Activated B cell treated with CpG ODN at 0.5 μM for 24 hours (primary cell): ENCODE results near the gene TM9SF2. TPM values are rescaled to one million over a fixed set of nuclear protein-coding genes. Genes with fewer than 3 reads are reported as not detected.
A peak's percentile ranks its signal among the peaks of the same experiment; 100 is the strongest.

Experiments
- ATAC-seq: fragments of 200-7000 bp; cut with Tn5 transposase; one replicate; pipeline ENCODE4 v1.10.0; 2021; ENCODE audit warnings: low read depth, mild to moderate bottlenecking, moderate library complexity
- CTCF ChIA-PET: fragments of 350-600 bp; sonication (Branson Sonifier 250); formaldehyde crosslinking; loops from one replicate; lab custom pipeline; 2021; ENCODE audit warnings: antibody characterized with exemption; lab: Charles Lee
- POLR2A ChIA-PET: fragments of 350-600 bp; sonication (Branson Sonifier 250); formaldehyde crosslinking; loops from one replicate; lab custom pipeline; 2021; ENCODE audit warnings: antibody characterized with exemption; lab: Charles Lee
- DNase-seq: peaks from one replicate; pipeline ENCODE4 v3.0.0; 2022
- H3K27ac Mint-ChIP-seq: one replicate; pipeline ENCODE4 v1.8.0; 2020; ENCODE audit warnings: mixed read lengths
- H3K27me3 Mint-ChIP-seq: one replicate; pipeline ENCODE4 v1.8.0; 2021; ENCODE audit warnings: mixed read lengths
- H3K36me3 Mint-ChIP-seq: one replicate; pipeline ENCODE4 v1.8.0; 2021; ENCODE audit warnings: low read depth, mixed read lengths
- H3K4me1 Mint-ChIP-seq: one replicate; pipeline ENCODE4 v1.8.0; 2021; ENCODE audit warnings: mixed read lengths
- H3K4me3 Mint-ChIP-seq: one replicate; pipeline ENCODE4 v1.8.0; 2020; ENCODE audit warnings: mild to moderate bottlenecking, mixed read lengths
- H3K9me3 Mint-ChIP-seq: one replicate; pipeline ENCODE4 v1.8.0; 2020; ENCODE audit warnings: mixed read lengths
- CTCF ChIP-seq: fragments of 200-600 bp; IDR thresholded peaks from one replicate; pipeline ENCODE4 v1.8.0; 2022; ENCODE audit warnings: antibody characterized with exemption, mild to moderate bottlenecking
- intact Hi-C: fragments of 100-400 bp; cut with micrococcal nuclease; formaldehyde crosslinking; loops from one replicate; pipeline ENCODE4 v1.15.1; 2024
- total RNA-seq: library from RNA; stranded (reverse); gene quantifications from 2 replicates; pipeline ENCODE4 v1.2.3, GENCODE V29; 2022

The TM9SF2 gene
- total RNA-seq, 1 donor from 2014 or later = 76.0 TPM

- no peak for TF ChIP-seq CTCF
- Mint-ChIP-seq H3K4me3 (peak overlapping the region; percentile 82), H3K9me3 (peaks cover 3% of the 10 kb centered on the region), H3K36me3 (peaks cover 2% of the 10 kb centered on the region), H3K27ac (peak overlapping the region; percentile 92), H3K27me3 (no peaks in the 10 kb centered on the region), H3K4me1 (peaks cover 55% of the 10 kb centered on the region)
- intact Hi-C loops = loop anchor here (2.0 to 5.0 kb wide), 4 partner anchors 33 to 923 kb away; no protein-coding TSS in a partner anchor
- ChIA-PET POLR2A (interaction anchor here (0.6 to 1.5 kb wide), 2 partner anchors 47 to 240 kb away, joined by 3 to 7 read pairs; no protein-coding TSS in a partner anchor), CTCF (interaction anchor here (0.8 kb wide), 1 partner anchor 9 kb away, joined by 3 read pairs; no protein-coding TSS in a partner anchor)
- ATAC-seq (no peak), DNase-seq (no peak)
Measured at GRCh38 chr13:99495466-99496183, 5.6 kb upstream of the TM9SF2 start.

- Mint-ChIP-seq H3K27ac (peak overlapping the region; percentile 92), H3K9me3 (peaks cover 3% of the 10 kb centered on the region), H3K4me1 (peaks cover 62% of the 10 kb centered on the region), H3K4me3 (peak overlapping the region; percentile 82), H3K27me3 (no peaks in the 10 kb centered on the region), H3K36me3 (peaks cover 9% of the 10 kb centered on the region)
- CTCF ChIA-PET = interaction anchor here (0.8 to 1.2 kb wide), 2 partner anchors 8 to 11 kb away, joined by 3 to 4 read pairs; no protein-coding TSS in a partner anchor
- intact Hi-C loops = loop anchor here (2.0 to 5.0 kb wide), 4 partner anchors 34 to 924 kb away; no protein-coding TSS in a partner anchor
- TF ChIP-seq CTCF = no peak
- DNase-seq = no peak
- peak; percentile 25 for ATAC-seq
- POLR2A ChIA-PET = interaction anchor here (0.6 to 1.6 kb wide), 3 partner anchors 47 to 241 kb away, joined by 3 to 7 read pairs (median 3); no protein-coding TSS in a partner anchor
Measured at GRCh38 chr13:99496184-99497142, 4.8 kb upstream of the TM9SF2 start.

- TF ChIP-seq CTCF = no peak
- H3K9me3 Mint-ChIP-seq = peaks cover 3% of the 10 kb centered on the region
Measured at GRCh38 chr13:99498171-99499161, 2.8 kb upstream of the TM9SF2 start.

GRCh38 chr13:99500839-99501183 lies 461 bp upstream of the TM9SF2 start:
- H3K4me3 Mint-ChIP-seq = peak overlapping the region; percentile 97
- peaks cover 17% of the 10 kb centered on the region for H3K36me3 Mint-ChIP-seq
- peaks cover 84% of the 10 kb centered on the region for H3K4me1 Mint-ChIP-seq
- POLR2A ChIA-PET = interaction anchor here (0.9 to 1.4 kb wide), 5 partner anchors 25 to 194 kb away, joined by 3 to 5 read pairs (median 3); partner anchors contain the start of genes CLYBL and GPR183
- no peaks in the 10 kb centered on the region for H3K27me3 Mint-ChIP-seq
- DNase-seq (no peak), ATAC-seq (no peak)
- peaks cover 3% of the 10 kb centered on the region for H3K9me3 Mint-ChIP-seq
- TF ChIP-seq CTCF = no peak
- CTCF ChIA-PET = interaction anchor here (0.6 to 1.0 kb wide), 2 partner anchors 58 to 248 kb away, joined by 3 read pairs; no protein-coding TSS in a partner anchor
- H3K27ac Mint-ChIP-seq = peak overlapping the region; percentile 97
- intact Hi-C loops = loop anchor here (1.0 to 5.0 kb wide), 4 partner anchors 16 to 244 kb away; partner anchors contain the start of gene GPR18

More at GRCh38 chr13:99498171-99499161, 2.8 kb upstream of the TM9SF2 start:
- Mint-ChIP-seq H3K4me1 (peaks cover 77% of the 10 kb centered on the region), H3K36me3 (peaks cover 15% of the 10 kb centered on the region), H3K4me3 (peak overlapping the region; percentile 84), H3K27me3 (no peaks in the 10 kb centered on the region), H3K27ac (peak overlapping the region; percentile 92)
- CTCF ChIA-PET = no interaction called here
- intact Hi-C loops = loop anchor here (1.0 to 5.0 kb wide), 9 partner anchors 36 to 1177 kb away; partner anchors contain the start of genes CLYBL, GGACT and UBAC2
- peak; percentile 68 for ATAC-seq
- DNase-seq = peak; percentile 85
- POLR2A ChIA-PET = interaction anchor here (1.1 to 1.6 kb wide), 3 partner anchors 13 to 108 kb away, joined by 3 to 6 read pairs (median 3); partner anchors contain the start of gene CLYBL
